Osteoblast (primary cell): ENCODE results near the gene UGT1A1. TPM values are rescaled to one million over a fixed set of nuclear protein-coding genes. Genes with fewer than 3 reads are reported as not detected.

Experiments used
- DNase-seq: peaks from one replicate; pipeline ENCODE4 v3.0.0; 2011; ENCODE audit warnings: low spot score, mixed read lengths; ENCODE audit not compliant: insufficient read length; ENCODE audit errors: missing footprints
- H2AFZ ChIP-seq: 2 replicates; pipeline ENCODE4 v1.6.0; 2011; ENCODE audit warnings: mild to moderate bottlenecking, low read length
- H3K27ac ChIP-seq: 2 replicates; pipeline ENCODE4 v1.5.1; 2011; ENCODE audit warnings: mild to moderate bottlenecking, low read depth, low read length, moderate library complexity
- H3K27me3 ChIP-seq: 2 replicates; pipeline ENCODE4 v1.6.0; 2012; ENCODE audit warnings: mild to moderate bottlenecking, control low read depth, inconsistent platforms, low read length, moderate library complexity; ENCODE audit not compliant: insufficient read depth
- H3K36me3 ChIP-seq: 2 replicates; pipeline ENCODE4 v1.5.1; 2011; ENCODE audit warnings: mild to moderate bottlenecking, low read length, control low read depth, moderate library complexity; ENCODE audit not compliant: insufficient read depth
- H3K4me1 ChIP-seq: 2 replicates; pipeline ENCODE4 v1.5.1; 2011; ENCODE audit warnings: mild to moderate bottlenecking, low read length, control low read depth, moderate library complexity; ENCODE audit not compliant: insufficient read depth
- H3K4me2 ChIP-seq: 2 replicates; pipeline ENCODE4 v1.6.0; 2011; ENCODE audit warnings: mild to moderate bottlenecking, low read length; ENCODE audit not compliant: insufficient read depth
- H3K4me3 ChIP-seq: fragments of 200-600 bp; sonication (generic); 3 replicates; pipeline ENCODE4 v1.5.1; 2012; ENCODE audit warnings: mild to moderate bottlenecking, low read length, inconsistent platforms; ENCODE audit not compliant: insufficient read depth
- H3K79me2 ChIP-seq: 2 replicates; pipeline ENCODE4 v1.6.0; 2012; ENCODE audit warnings: mild to moderate bottlenecking, low read length, control low read depth, inconsistent platforms; ENCODE audit not compliant: insufficient read depth
- H3K9me3 ChIP-seq: 2 replicates; pipeline ENCODE4 v1.5.1; 2011; ENCODE audit warnings: low read depth, low read length, control low read depth
- H4K20me1 ChIP-seq: 2 replicates; pipeline ENCODE4 v1.6.0; 2012; ENCODE audit warnings: mild to moderate bottlenecking, low read length, control low read depth; ENCODE audit not compliant: insufficient read depth
- CTCF ChIP-seq: IDR thresholded peaks from 2 replicates; pipeline ENCODE4 v1.5.1; 2011; ENCODE audit warnings: mild to moderate bottlenecking, low read depth, low read length, moderate library complexity; ENCODE audit errors: extremely low read depth
- total RNA-seq: library from RNA; depleted of rRNA; stranded (reverse); fragments of >200 nt; gene quantifications from 2 replicates; pipeline ENCODE4 v1.2.3, GENCODE V29; 2012

Gene UGT1A1
- total RNA-seq, 1 donor, result not detected

GRCh38 chr2:233816771-233817170 lies 56.7 kb downstream of the UGT1A1 start:
- Histone ChIP-seq H3K27me3 (peaks cover 10% of the 10 kb centered on the region), H3K79me2 (no peaks in the 10 kb centered on the region), H3K36me3 (no peaks in the 10 kb centered on the region), H2AFZ (no peak overlapping the region), H4K20me1 (no peaks in the 10 kb centered on the region), H3K4me3 (no peak overlapping the region), H3K9me3 (no peaks in the 10 kb centered on the region), H3K4me1 (no peaks in the 10 kb centered on the region), H3K4me2 (no peak overlapping the region), H3K27ac (no peak overlapping the region)
- TF ChIP-seq CTCF, result no peak
- peak; percentile 74 for DNase-seq

DNA sequence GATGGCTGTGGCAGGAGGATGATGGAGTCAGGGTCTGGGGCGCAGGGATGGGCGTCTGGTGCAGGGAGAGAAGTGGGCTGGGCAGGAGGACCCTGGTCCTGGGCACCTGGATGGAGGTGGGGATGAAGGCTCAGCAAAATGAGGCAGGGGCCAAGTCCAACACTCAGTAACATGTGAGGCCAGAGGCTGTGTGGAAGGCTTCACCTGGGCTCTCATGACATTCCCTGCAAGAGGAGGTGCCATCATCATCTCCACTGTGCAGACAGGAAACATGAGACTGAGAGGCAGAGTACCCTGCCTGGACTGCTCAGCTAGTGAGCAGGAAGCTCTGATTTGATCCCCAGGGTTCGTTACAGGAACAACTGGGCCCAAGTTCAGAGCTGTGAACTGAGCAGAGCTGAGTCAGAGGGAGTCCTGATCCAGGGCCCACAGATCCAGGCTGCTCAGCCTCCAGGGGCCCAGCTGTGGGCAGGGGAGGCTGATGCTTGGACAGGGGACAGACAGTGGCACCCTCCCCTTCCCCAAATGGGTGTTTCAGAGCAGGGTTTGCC lies 57.4 kb downstream of the UGT1A1 start:
- DNase-seq, result peak; percentile 76
- no peaks in the 10 kb centered on the region for H3K36me3 ChIP-seq
- TF ChIP-seq CTCF, result no peak

GRCh38 chr2:233817995-233818638 lies 58.0 kb downstream of the UGT1A1 start:
- Histone ChIP-seq H2AFZ (no peak overlapping the region), H4K20me1 (no peaks in the 10 kb centered on the region), H3K4me3 (no peak overlapping the region), H3K27ac (no peak overlapping the region), H3K79me2 (no peaks in the 10 kb centered on the region), H3K36me3 (no peaks in the 10 kb centered on the region), H3K9me3 (no peaks in the 10 kb centered on the region), H3K4me2 (no peak overlapping the region), H3K4me1 (no peaks in the 10 kb centered on the region), H3K27me3 (peaks cover 10% of the 10 kb centered on the region)
- no peak for TF ChIP-seq CTCF
- DNase-seq, result peak; percentile 53

More for the DNA sequence above, 57.4 kb downstream of the UGT1A1 start:
- Histone ChIP-seq H3K79me2 (no peaks in the 10 kb centered on the region), H3K4me1 (no peaks in the 10 kb centered on the region), H4K20me1 (no peaks in the 10 kb centered on the region), H2AFZ (no peak overlapping the region), H3K4me2 (no peak overlapping the region), H3K9me3 (no peaks in the 10 kb centered on the region), H3K4me3 (no peak overlapping the region), H3K27ac (no peak overlapping the region), H3K27me3 (peaks cover 10% of the 10 kb centered on the region)
